ENCODE results near the gene SEMA6D.

Gene SEMA6D

GRCh38 chr15:47804733-47805132 lies 87.4 kb downstream of the SEMA6D start:
- no peak for ATAC-seq (replicated peaks; ENCODE audit: extremely low read depth, poor library complexity, severe bottlenecking)
- no peak overlapping the region for H3K4me3 Mint-ChIP-seq

GRCh38 chr15:47806008-47806407 lies 88.7 kb downstream of the SEMA6D start:
- H3K4me1 Mint-ChIP-seq: no peaks in the 10 kb centered on the region
- H3K36me3 Mint-ChIP-seq (ENCODE audit: insufficient read depth): no peaks in the 10 kb centered on the region
- DNase-seq (ENCODE audit: low spot score in 2 of 2): no peak
- H3K9me3 Mint-ChIP-seq: peaks cover 1% of the 10 kb centered on the region
- no peak for ATAC-seq (replicated peaks; ENCODE audit: extremely low read depth, poor library complexity, severe bottlenecking)
- H3K27me3 Mint-ChIP-seq: no peaks in the 10 kb centered on the region
- no peak overlapping the region for H3K4me3 Mint-ChIP-seq
- no peak overlapping the region for H3K27ac Mint-ChIP-seq (ENCODE audit: low read depth)

More at GRCh38 chr15:47804733-47805132, 87.4 kb downstream of the SEMA6D start:
- H3K27me3 Mint-ChIP-seq: no peaks in the 10 kb centered on the region
- no peaks in the 10 kb centered on the region for H3K4me1 Mint-ChIP-seq
- no peaks in the 10 kb centered on the region for H3K36me3 Mint-ChIP-seq (ENCODE audit: insufficient read depth)
- peaks cover 6% of the 10 kb centered on the region for H3K9me3 Mint-ChIP-seq
- no peak for DNase-seq (ENCODE audit: low spot score in 2 of 2)
- no peak overlapping the region for H3K27ac Mint-ChIP-seq (ENCODE audit: low read depth)

- Mint-ChIP-seq H3K27me3 (no peaks in the 10 kb centered on the region), H3K36me3 (ENCODE audit: insufficient read depth) (no peaks in the 10 kb centered on the region), H3K27ac (ENCODE audit: low read depth) (no peak overlapping the region), H3K4me3 (no peak overlapping the region), H3K4me1 (no peaks in the 10 kb centered on the region), H3K9me3 (no peaks in the 10 kb centered on the region)
- no peak for DNase-seq (ENCODE audit: low spot score in 2 of 2)
- ATAC-seq (replicated peaks; ENCODE audit: extremely low read depth, poor library complexity, severe bottlenecking): no peak
Observed at GRCh38 chr15:47811172-47811571, 93.9 kb downstream of the SEMA6D start.

GRCh38 chr15:47812470-47812999 lies 95.2 kb downstream of the SEMA6D start:
- no peaks in the 10 kb centered on the region for H3K27me3 Mint-ChIP-seq
- DNase-seq (ENCODE audit: low spot score in 2 of 2) (no peak), ATAC-seq (replicated peaks; ENCODE audit: extremely low read depth, poor library complexity, severe bottlenecking) (no peak)

GRCh38 chr15:47813748-47814384 lies 96.6 kb downstream of the SEMA6D start:
- ATAC-seq (replicated peaks; ENCODE audit: extremely low read depth, poor library complexity, severe bottlenecking) (no peak), DNase-seq (ENCODE audit: low spot score in 2 of 2) (no peak)
- no peak overlapping the region for H3K4me3 Mint-ChIP-seq
- no peaks in the 10 kb centered on the region for H3K27me3 Mint-ChIP-seq
- no peak overlapping the region for H3K27ac Mint-ChIP-seq (ENCODE audit: low read depth)
- H3K36me3 Mint-ChIP-seq (ENCODE audit: insufficient read depth): no peaks in the 10 kb centered on the region
- H3K4me1 Mint-ChIP-seq: no peaks in the 10 kb centered on the region
- no peaks in the 10 kb centered on the region for H3K9me3 Mint-ChIP-seq

More at GRCh38 chr15:47812470-47812999, 95.2 kb downstream of the SEMA6D start:
- Mint-ChIP-seq H3K4me3 (no peak overlapping the region), H3K36me3 (ENCODE audit: insufficient read depth) (no peaks in the 10 kb centered on the region), H3K9me3 (no peaks in the 10 kb centered on the region), H3K4me1 (no peaks in the 10 kb centered on the region), H3K27ac (ENCODE audit: low read depth) (no peak overlapping the region)

- no peak overlapping the region for H3K27ac Mint-ChIP-seq (ENCODE audit: low read depth)
- H3K27me3 Mint-ChIP-seq: no peaks in the 10 kb centered on the region
Observed at GRCh38 chr15:47814620-47815019, 97.3 kb downstream of the SEMA6D start.

GRCh38 chr15:47817969-47818548 lies 100.8 kb downstream of the SEMA6D start:
- H3K27me3 Mint-ChIP-seq: no peaks in the 10 kb centered on the region
- no peak for DNase-seq (ENCODE audit: low spot score in 2 of 2)
- ATAC-seq (replicated peaks; ENCODE audit: extremely low read depth, poor library complexity, severe bottlenecking): no peak
- H3K27ac Mint-ChIP-seq (ENCODE audit: low read depth): no peak overlapping the region
- no peaks in the 10 kb centered on the region for H3K36me3 Mint-ChIP-seq (ENCODE audit: insufficient read depth)
- H3K9me3 Mint-ChIP-seq: no peaks in the 10 kb centered on the region
- no peaks in the 10 kb centered on the region for H3K4me1 Mint-ChIP-seq
- no peak overlapping the region for H3K4me3 Mint-ChIP-seq

More at GRCh38 chr15:47814620-47815019, 97.3 kb downstream of the SEMA6D start:
- Mint-ChIP-seq H3K9me3 (no peaks in the 10 kb centered on the region), H3K4me3 (no peak overlapping the region), H3K4me1 (no peaks in the 10 kb centered on the region), H3K36me3 (ENCODE audit: insufficient read depth) (no peaks in the 10 kb centered on the region)
- no peak for ATAC-seq (replicated peaks; ENCODE audit: extremely low read depth, poor library complexity, severe bottlenecking)
- DNase-seq (ENCODE audit: low spot score in 2 of 2): no peak

- Mint-ChIP-seq H3K9me3 (peaks cover 2% of the 10 kb centered on the region), H3K27me3 (no peaks in the 10 kb centered on the region), H3K27ac (ENCODE audit: low read depth) (no peak overlapping the region), H3K36me3 (ENCODE audit: insufficient read depth) (no peaks in the 10 kb centered on the region), H3K4me1 (no peaks in the 10 kb centered on the region), H3K4me3 (no peak overlapping the region)
- no peak for ATAC-seq (replicated peaks; ENCODE audit: extremely low read depth, poor library complexity, severe bottlenecking)
- DNase-seq (ENCODE audit: low spot score in 2 of 2): no peak
Observed at GRCh38 chr15:47819158-47819557, 101.9 kb downstream of the SEMA6D start.

GRCh38 chr15:47820057-47820746 lies 102.9 kb downstream of the SEMA6D start:
- Mint-ChIP-seq H3K36me3 (ENCODE audit: insufficient read depth) (no peaks in the 10 kb centered on the region), H3K9me3 (peaks cover 5% of the 10 kb centered on the region), H3K27ac (ENCODE audit: low read depth) (no peak overlapping the region), H3K4me1 (no peaks in the 10 kb centered on the region), H3K4me3 (no peak overlapping the region), H3K27me3 (no peaks in the 10 kb centered on the region)
- no peak for DNase-seq (ENCODE audit: low spot score in 2 of 2)
- no peak for ATAC-seq (replicated peaks; ENCODE audit: extremely low read depth, poor library complexity, severe bottlenecking)

GRCh38 chr15:47820747-47821319 lies 103.5 kb downstream of the SEMA6D start:
- no peak for ATAC-seq (replicated peaks; ENCODE audit: extremely low read depth, poor library complexity, severe bottlenecking)
- peaks cover 5% of the 10 kb centered on the region for H3K9me3 Mint-ChIP-seq
- no peak for DNase-seq (ENCODE audit: low spot score in 2 of 2)

GRCh38 chr15:47822048-47822447 lies 104.7 kb downstream of the SEMA6D start:
- Mint-ChIP-seq H3K4me3 (no peak overlapping the region), H3K9me3 (peaks cover 5% of the 10 kb centered on the region), H3K27ac (ENCODE audit: low read depth) (no peak overlapping the region), H3K36me3 (ENCODE audit: insufficient read depth) (no peaks in the 10 kb centered on the region), H3K4me1 (no peaks in the 10 kb centered on the region), H3K27me3 (no peaks in the 10 kb centered on the region)
- ATAC-seq (replicated peaks; ENCODE audit: extremely low read depth, poor library complexity, severe bottlenecking): no peak
- no peak for DNase-seq (ENCODE audit: low spot score in 2 of 2)

More at GRCh38 chr15:47820747-47821319, 103.5 kb downstream of the SEMA6D start:
- Mint-ChIP-seq H3K4me3 (no peak overlapping the region), H3K27me3 (no peaks in the 10 kb centered on the region), H3K36me3 (ENCODE audit: insufficient read depth) (no peaks in the 10 kb centered on the region), H3K27ac (ENCODE audit: low read depth) (no peak overlapping the region), H3K4me1 (no peaks in the 10 kb centered on the region)
